ENCODE results near the gene MB21D2.

MB21D2 gene

GRCh38 chr3:192888190-192888589 lies 29.5 kb downstream of the MB21D2 start:
- H3K4me1 Mint-ChIP-seq: peaks cover 32% of the 10 kb centered on the region

GRCh38 chr3:192887701-192888100 lies 30.0 kb downstream of the MB21D2 start:
- H3K27ac Mint-ChIP-seq: peak overlapping the region; percentile 80
- DNase-seq (ENCODE audit: low spot score in 2 of 2) (no peak), ATAC-seq (no peak)
- H3K9me3 Mint-ChIP-seq: no peaks in the 10 kb centered on the region
- peaks cover 27% of the 10 kb centered on the region for H3K4me1 Mint-ChIP-seq
- H3K4me3 Mint-ChIP-seq: peak overlapping the region; percentile 40
- H3K36me3 Mint-ChIP-seq: peaks cover under 1% of the 10 kb centered on the region

More at GRCh38 chr3:192888190-192888589, 29.5 kb downstream of the MB21D2 start:
- H3K9me3 Mint-ChIP-seq: no peaks in the 10 kb centered on the region
- H3K36me3 Mint-ChIP-seq: peaks cover 5% of the 10 kb centered on the region
- DNase-seq (ENCODE audit: low spot score in 2 of 2): no peak
- peak overlapping the region; percentile 72 for H3K27ac Mint-ChIP-seq
- H3K4me3 Mint-ChIP-seq: no peak overlapping the region
- no peak for ATAC-seq

GRCh38 chr3:192887047-192887446 lies 30.6 kb downstream of the MB21D2 start:
- DNase-seq (ENCODE audit: low spot score in 2 of 2): no peak
- H3K4me3 Mint-ChIP-seq: peak overlapping the region; percentile 40
- no peaks in the 10 kb centered on the region for H3K9me3 Mint-ChIP-seq
- peak overlapping the region; percentile 80 for H3K27ac Mint-ChIP-seq
- no peaks in the 10 kb centered on the region for H3K36me3 Mint-ChIP-seq
- peak; percentile 32 for ATAC-seq
- peaks cover 23% of the 10 kb centered on the region for H3K4me1 Mint-ChIP-seq

- Mint-ChIP-seq H3K27ac (no peak overlapping the region), H3K4me3 (no peak overlapping the region)
- ATAC-seq: no peak
Observed at GRCh38 chr3:192884777-192885773, 32.6 kb downstream of the MB21D2 start.

GRCh38 chr3:192883512-192883911 lies 34.1 kb downstream of the MB21D2 start:
- ATAC-seq (no peak), DNase-seq (ENCODE audit: low spot score in 2 of 2) (no peak)
- Mint-ChIP-seq H3K36me3 (no peaks in the 10 kb centered on the region), H3K4me3 (no peak overlapping the region), H3K4me1 (peaks cover 9% of the 10 kb centered on the region), H3K27ac (no peak overlapping the region), H3K9me3 (no peaks in the 10 kb centered on the region)

More at GRCh38 chr3:192884777-192885773, 32.6 kb downstream of the MB21D2 start:
- Mint-ChIP-seq H3K9me3 (no peaks in the 10 kb centered on the region), H3K4me1 (peaks cover 15% of the 10 kb centered on the region), H3K36me3 (no peaks in the 10 kb centered on the region)
- DNase-seq (ENCODE audit: low spot score in 2 of 2): no peak

GRCh38 chr3:192881159-192881786 lies 36.4 kb downstream of the MB21D2 start:
- H3K4me3 Mint-ChIP-seq: no peak overlapping the region
- H3K4me1 Mint-ChIP-seq: peaks cover 5% of the 10 kb centered on the region
- no peak overlapping the region for H3K27ac Mint-ChIP-seq
- no peaks in the 10 kb centered on the region for H3K9me3 Mint-ChIP-seq
- no peaks in the 10 kb centered on the region for H3K36me3 Mint-ChIP-seq
- DNase-seq (ENCODE audit: low spot score in 2 of 2) (no peak), ATAC-seq (no peak)

GRCh38 chr3:192880313-192880712 lies 37.3 kb downstream of the MB21D2 start:
- Mint-ChIP-seq H3K4me3 (no peak overlapping the region), H3K36me3 (no peaks in the 10 kb centered on the region), H3K27ac (no peak overlapping the region), H3K4me1 (peaks cover 10% of the 10 kb centered on the region), H3K9me3 (no peaks in the 10 kb centered on the region)
- ATAC-seq (no peak), DNase-seq (ENCODE audit: low spot score in 2 of 2) (no peak)

- no peak overlapping the region for H3K4me3 Mint-ChIP-seq
- H3K4me1 Mint-ChIP-seq: peaks cover 10% of the 10 kb centered on the region
- DNase-seq (ENCODE audit: low spot score in 2 of 2): no peak
- no peak overlapping the region for H3K27ac Mint-ChIP-seq
- no peak for ATAC-seq
- H3K36me3 Mint-ChIP-seq: no peaks in the 10 kb centered on the region
- no peaks in the 10 kb centered on the region for H3K9me3 Mint-ChIP-seq
Observed at GRCh38 chr3:192879346-192880031, 38.2 kb downstream of the MB21D2 start.

GRCh38 chr3:192875971-192876565 lies 41.6 kb downstream of the MB21D2 start:
- DNase-seq (ENCODE audit: low spot score in 2 of 2) (no peak), ATAC-seq (no peak)
- H3K36me3 Mint-ChIP-seq: no peaks in the 10 kb centered on the region
- H3K27ac Mint-ChIP-seq: no peak overlapping the region
- no peak overlapping the region for H3K4me3 Mint-ChIP-seq
- H3K4me1 Mint-ChIP-seq: peaks cover 17% of the 10 kb centered on the region
- H3K9me3 Mint-ChIP-seq: peaks cover 3% of the 10 kb centered on the region

GRCh38 chr3:192870822-192871221 lies 46.8 kb downstream of the MB21D2 start:
- Mint-ChIP-seq H3K4me3 (no peak overlapping the region), H3K36me3 (no peaks in the 10 kb centered on the region), H3K27ac (no peak overlapping the region), H3K9me3 (peaks cover 3% of the 10 kb centered on the region), H3K4me1 (peaks cover 14% of the 10 kb centered on the region)
- ATAC-seq (no peak), DNase-seq (ENCODE audit: low spot score in 2 of 2) (no peak)

- ATAC-seq: no peak
- H3K27ac Mint-ChIP-seq: no peak overlapping the region
- H3K36me3 Mint-ChIP-seq: no peaks in the 10 kb centered on the region
- no peak for DNase-seq (ENCODE audit: low spot score in 2 of 2)
- H3K4me3 Mint-ChIP-seq: no peak overlapping the region
- H3K4me1 Mint-ChIP-seq: peaks cover 21% of the 10 kb centered on the region
- peaks cover 3% of the 10 kb centered on the region for H3K9me3 Mint-ChIP-seq
Observed at GRCh38 chr3:192869131-192870031, 48.3 kb downstream of the MB21D2 start.

DNA sequence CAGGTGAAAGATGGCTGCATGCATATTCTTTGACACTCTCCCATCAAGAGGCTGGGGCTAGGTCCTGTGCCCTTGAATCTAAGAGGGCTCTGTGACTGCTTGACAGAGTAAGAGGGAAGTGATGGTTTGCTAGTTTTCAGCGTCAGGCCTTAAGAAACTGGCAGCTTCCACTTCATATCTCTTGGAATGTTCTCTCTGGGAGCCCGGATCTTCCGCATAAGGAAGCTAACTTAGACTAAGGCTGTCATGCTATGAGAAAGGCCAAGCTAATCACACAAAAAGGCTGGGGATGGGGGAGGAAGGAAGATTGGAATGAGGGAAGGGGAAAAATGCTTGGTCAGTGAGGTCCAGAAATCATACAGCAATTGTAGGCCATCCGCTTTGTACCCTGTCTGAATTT lies 50.0 kb downstream of the MB21D2 start:
- no peak overlapping the region for H3K27ac Mint-ChIP-seq
- no peaks in the 10 kb centered on the region for H3K36me3 Mint-ChIP-seq
- H3K9me3 Mint-ChIP-seq: peaks cover 3% of the 10 kb centered on the region
- peaks cover 21% of the 10 kb centered on the region for H3K4me1 Mint-ChIP-seq
- DNase-seq (ENCODE audit: low spot score in 2 of 2): no peak
- H3K4me3 Mint-ChIP-seq: no peak overlapping the region
- ATAC-seq: no peak

- no peak for DNase-seq (ENCODE audit: low spot score in 2 of 2)
- Mint-ChIP-seq H3K27ac (no peak overlapping the region), H3K9me3 (peaks cover 3% of the 10 kb centered on the region), H3K36me3 (no peaks in the 10 kb centered on the region), H3K4me3 (no peak overlapping the region), H3K4me1 (peaks cover 21% of the 10 kb centered on the region)
- ATAC-seq: no peak
Observed at GRCh38 chr3:192866804-192867203, 50.9 kb downstream of the MB21D2 start.

GRCh38 chr3:192864941-192865340 lies 52.7 kb downstream of the MB21D2 start:
- H3K4me1 Mint-ChIP-seq: peaks cover 15% of the 10 kb centered on the region
- no peaks in the 10 kb centered on the region for H3K36me3 Mint-ChIP-seq
- no peaks in the 10 kb centered on the region for H3K9me3 Mint-ChIP-seq

More at GRCh38 chr3:192864941-192865340, 52.7 kb downstream of the MB21D2 start:
- Mint-ChIP-seq H3K27ac (no peak overlapping the region), H3K4me3 (no peak overlapping the region)
- DNase-seq (ENCODE audit: low spot score in 2 of 2) (no peak), ATAC-seq (no peak)

All from stimulated activated effector memory CD8-positive, alpha-beta T cell treated with anti-CD3 and anti-CD28 coated beads, Interleukin-12 subunit alpha, Interleukin-12 subunit beta, amount 100 ng/mL, for 72 hours (primary cell).